Transverse colon (tissue), 4 donors: Measurements from ENCODE around the gene ATP8B4. TPM values are rescaled to one million over a fixed set of nuclear protein-coding genes. Genes with fewer than 3 reads are reported as not detected.

Experiments
- DNase-seq: peaks from one replicate; pipeline ENCODE4 v3.0.0-alpha.2; 2019
- H3K27ac ChIP-seq, 4 donors: fragments of 200-600 bp; sonication (generic); 2 replicates each; pipeline ENCODE4 v1.5.1; 2016 to 2018; ENCODE audit warnings: inconsistent platforms in 4 of 4
- H3K27me3 ChIP-seq: fragments of 200-600 bp; sonication (generic); 2 replicates; pipeline ENCODE4 v1.5.1; 2017; ENCODE audit warnings: inconsistent platforms
- H3K36me3 ChIP-seq, 4 donors: fragments of 200-600 bp; sonication (generic); 2 replicates each; pipeline ENCODE4 v1.5.1; 2017 to 2019; ENCODE audit warnings: inconsistent platforms in 4 of 4
- H3K4me1 ChIP-seq, 4 donors: fragments of 200-600 bp; sonication (generic); 2 replicates each; pipeline ENCODE4 v1.5.1; 2017 to 2020; ENCODE audit warnings: inconsistent platforms in 4 of 4
- H3K4me3 ChIP-seq, 4 donors: fragments of 200-600 bp; sonication (generic); 1 replicate in 1 of 4; 2 replicates in 3 of 4; pipeline versions ENCODE4 v1.5.1 to v1.6.1; 2017 to 2019; ENCODE audit warnings: inconsistent platforms in 4 of 4
- H3K9me3 ChIP-seq, 2 donors: fragments of 200-600 bp; sonication (generic); 2 replicates each; pipeline ENCODE4 v1.5.1; 2017 to 2019; ENCODE audit warnings: inconsistent platforms in 2 of 2
- EP300 ChIP-seq: sonication (generic); formaldehyde crosslinking; IDR thresholded peaks from one replicate; pipeline ENCODE4 v1.6.1; 2017; ENCODE audit warnings: antibody characterized with exemption, low read depth
- POLR2A ChIP-seq: fragments of 450-650 bp; IDR thresholded peaks from one replicate; pipeline ENCODE4 v1.6.1; 2016; ENCODE audit warnings: antibody characterized with exemption, mild to moderate bottlenecking, moderate library complexity
- POLR2AphosphoS5 ChIP-seq, 3 donors: sonication (generic); formaldehyde crosslinking; IDR thresholded peaks; one replicate each; pipeline ENCODE4 v1.6.1; 2016; ENCODE audit warnings: antibody characterized with exemption in 3 of 3
- WGBS, 2 donors: methylation state at CpG; one replicate each; pipeline ENCODE4 v1.1.5; 2018; ENCODE audit warnings: low coverage in 1 of 2; 5-methylcytosine and 5-hydroxymethylcytosine counted together
- in situ Hi-C, 4 donors: fragments of 200-750 bp; cut with MboI; loops; one replicate each; pipeline versions ENCODE4 v1.15.0 to v1.15.1; 2017; ENCODE audit warnings: low sequenced_read_pairs in 3 of 4, low pct_ligation_motif_present in 1 of 4, low pct_unique_long_range_greater_than_20kb in 1 of 4
- intact Hi-C: fragments of 100-400 bp; cut with DNase I; formaldehyde crosslinking; loops from one replicate; pipeline ENCODE4 v1.15.1; 2023; ENCODE audit warnings: low total_unique reads
- total RNA-seq, 4 donors: library from RNA; depleted of rRNA; stranded (reverse); fragments of >200 nt; gene quantifications; one replicate each; pipeline ENCODE4 v1.1.0, GENCODE V29; 2016
- TF ChIP-seq, protein P1 (sequence below), 5 experiments: fragments of 200-600 bp in 3 of 5; fragments of 450-650 bp in 2 of 5; sonication (generic) in 3 of 5; IDR thresholded peaks; 1 replicate in 2 of 5; 2 replicates in 3 of 5; pipeline ENCODE4 v1.5.1; 2016 to 2017; ENCODE audit warnings: antibody characterized with exemption in 5 of 5, inconsistent platforms in 3 of 5, mild to moderate bottlenecking in 2 of 5, moderate library complexity in 1 of 5

ATP8B4 gene
- total RNA-seq, 4 donors from 2014 or later: 6.2 to 26.2 (median 8.5) TPM

DNA sequence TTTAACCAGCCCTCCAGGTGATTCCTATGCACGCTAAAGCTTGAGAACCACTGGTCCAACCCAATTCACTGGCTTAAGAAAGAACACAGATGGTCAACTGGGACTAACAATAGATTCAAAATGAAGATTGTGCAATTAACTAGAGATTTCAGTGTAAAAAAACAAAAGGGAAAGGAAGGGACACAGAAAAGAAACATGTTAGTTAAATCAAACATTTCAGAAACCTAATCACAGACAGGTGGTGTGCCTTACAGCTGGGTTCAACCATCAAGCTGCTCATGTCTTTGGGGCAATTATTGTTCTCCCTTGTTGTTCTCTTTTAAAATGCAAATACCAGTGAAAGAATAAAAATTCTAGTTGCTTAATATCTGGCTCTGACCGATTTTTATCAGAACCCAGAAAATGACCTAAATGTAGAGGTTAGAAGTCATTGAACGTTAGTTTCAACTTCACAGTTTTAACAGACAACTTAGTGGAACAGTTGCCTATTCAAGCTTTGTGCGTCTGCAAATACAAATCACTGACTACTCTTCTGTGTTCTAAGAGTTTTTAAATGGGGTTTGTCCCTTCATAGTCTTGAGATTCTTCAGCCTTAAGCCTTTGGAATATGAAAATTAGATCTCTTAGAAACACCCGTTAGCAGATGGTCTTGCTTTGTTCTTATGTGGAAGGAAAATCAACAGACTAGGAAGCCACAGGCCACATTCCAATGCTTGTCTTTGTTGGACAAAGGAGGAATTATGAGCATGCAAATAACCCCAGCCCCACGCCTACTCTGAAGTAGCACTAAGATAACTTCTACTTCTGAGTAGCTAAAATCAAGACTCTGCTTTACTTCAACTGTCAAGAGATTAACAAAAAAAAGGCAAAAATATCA lies 223.4 kb downstream of the ATP8B4 start:
- Histone ChIP-seq H3K27me3 (no peaks in the 10 kb centered on the region), H3K4me1 (peaks cover 0 to 6% (median 0%) of the 10 kb centered on the region in 4 donors), H3K9me3 (no peaks in the 10 kb centered on the region), H3K4me3 (no peak overlapping the region), H3K27ac (peak overlapping the region; percentile 2 to 37 (median 30)), H3K36me3 (no peaks in the 10 kb centered on the region)
- DNase-seq: no peak
- in situ Hi-C loops (no loop called here), intact Hi-C loops (no loop called here)
- TF ChIP-seq, protein P1, sequence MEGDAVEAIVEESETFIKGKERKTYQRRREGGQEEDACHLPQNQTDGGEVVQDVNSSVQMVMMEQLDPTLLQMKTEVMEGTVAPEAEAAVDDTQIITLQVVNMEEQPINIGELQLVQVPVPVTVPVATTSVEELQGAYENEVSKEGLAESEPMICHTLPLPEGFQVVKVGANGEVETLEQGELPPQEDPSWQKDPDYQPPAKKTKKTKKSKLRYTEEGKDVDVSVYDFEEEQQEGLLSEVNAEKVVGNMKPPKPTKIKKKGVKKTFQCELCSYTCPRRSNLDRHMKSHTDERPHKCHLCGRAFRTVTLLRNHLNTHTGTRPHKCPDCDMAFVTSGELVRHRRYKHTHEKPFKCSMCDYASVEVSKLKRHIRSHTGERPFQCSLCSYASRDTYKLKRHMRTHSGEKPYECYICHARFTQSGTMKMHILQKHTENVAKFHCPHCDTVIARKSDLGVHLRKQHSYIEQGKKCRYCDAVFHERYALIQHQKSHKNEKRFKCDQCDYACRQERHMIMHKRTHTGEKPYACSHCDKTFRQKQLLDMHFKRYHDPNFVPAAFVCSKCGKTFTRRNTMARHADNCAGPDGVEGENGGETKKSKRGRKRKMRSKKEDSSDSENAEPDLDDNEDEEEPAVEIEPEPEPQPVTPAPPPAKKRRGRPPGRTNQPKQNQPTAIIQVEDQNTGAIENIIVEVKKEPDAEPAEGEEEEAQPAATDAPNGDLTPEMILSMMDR (IDR thresholded peaks at IDR 0.05): no peak
- TF ChIP-seq POLR2AphosphoS5 (IDR thresholded peaks at IDR 0.05) (no peak), POLR2A (no peak), EP300 (no peak)
- 62 to 68% methylated on average over 6 of the region's 6 CpGs for WGBS, 2 donors

GRCh38 chr15:49890689-49891088 lies 228.3 kb downstream of the ATP8B4 start:
- Histone ChIP-seq H3K27ac (no peak overlapping the region), H3K4me3 (no peak overlapping the region), H3K36me3 (no peaks in the 10 kb centered on the region), H3K27me3 (no peaks in the 10 kb centered on the region), H3K4me1 (peaks cover 0 to 6% (median 0%) of the 10 kb centered on the region in 4 donors), H3K9me3 (no peaks in the 10 kb centered on the region)
- intact Hi-C loops: no loop called here
- in situ Hi-C loops: no loop called here
- DNase-seq: peak; percentile 15
- WGBS, 2 donors: 73% methylated on average over 3 of the region's 3 CpGs; no CpG with 5 or more reads in 1 of the 2 donors
- TF ChIP-seq POLR2AphosphoS5 (IDR thresholded peaks at IDR 0.05) (no peak), POLR2A (no peak), EP300 (no peak)
- TF ChIP-seq, protein P1 (IDR thresholded peaks at IDR 0.05): no peak

GRCh38 chr15:49889536-49889935 lies 229.5 kb downstream of the ATP8B4 start:
- Histone ChIP-seq H3K27ac (no peak overlapping the region), H3K27me3 (no peaks in the 10 kb centered on the region), H3K4me1 (peaks cover 0 to 5% (median 0%) of the 10 kb centered on the region in 4 donors), H3K9me3 (no peaks in the 10 kb centered on the region), H3K36me3 (no peaks in the 10 kb centered on the region), H3K4me3 (no peak overlapping the region)
- intact Hi-C loops: no loop called here
- DNase-seq: no peak
- no peak for TF ChIP-seq POLR2AphosphoS5 (IDR thresholded peaks at IDR 0.05)
- TF ChIP-seq EP300: no peak
- TF ChIP-seq, protein P1 (IDR thresholded peaks at IDR 0.05): no peak
- TF ChIP-seq POLR2A: no peak
- in situ Hi-C loops: no loop called here
- 70 to 79% methylated on average over 2 of the region's 2 CpGs for WGBS, 2 donors

GRCh38 chr15:49888734-49889133 lies 230.3 kb downstream of the ATP8B4 start:
- intact Hi-C loops (no loop called here), in situ Hi-C loops (no loop called here)
- WGBS, 2 donors: 79 to 86% methylated on average over 3 of the region's 3 CpGs
- Histone ChIP-seq H3K36me3 (no peaks in the 10 kb centered on the region), H3K4me3 (no peak overlapping the region), H3K9me3 (no peaks in the 10 kb centered on the region), H3K27ac (peak overlapping the region in 2 of 4 donors; percentile 6 to 19), H3K4me1 (peaks cover 0 to 5% (median 0%) of the 10 kb centered on the region in 4 donors), H3K27me3 (no peaks in the 10 kb centered on the region)
- DNase-seq: no peak
- TF ChIP-seq, protein P1 (IDR thresholded peaks at IDR 0.05): no peak
- TF ChIP-seq POLR2AphosphoS5 (IDR thresholded peaks at IDR 0.05) (no peak), EP300 (no peak), POLR2A (no peak)
